ENCODE measurements around the gene SLC16A3.

The SLC16A3 gene

GRCh38 chr17:82236142-82236971 is 7.5 kb downstream of the SLC16A3 start:
- DNase-seq = peak; percentile 69

- no peak for DNase-seq
These were observed 8.4 kb downstream of the SLC16A3 start for GRCh38 chr17:82237083-82237745.

DNA sequence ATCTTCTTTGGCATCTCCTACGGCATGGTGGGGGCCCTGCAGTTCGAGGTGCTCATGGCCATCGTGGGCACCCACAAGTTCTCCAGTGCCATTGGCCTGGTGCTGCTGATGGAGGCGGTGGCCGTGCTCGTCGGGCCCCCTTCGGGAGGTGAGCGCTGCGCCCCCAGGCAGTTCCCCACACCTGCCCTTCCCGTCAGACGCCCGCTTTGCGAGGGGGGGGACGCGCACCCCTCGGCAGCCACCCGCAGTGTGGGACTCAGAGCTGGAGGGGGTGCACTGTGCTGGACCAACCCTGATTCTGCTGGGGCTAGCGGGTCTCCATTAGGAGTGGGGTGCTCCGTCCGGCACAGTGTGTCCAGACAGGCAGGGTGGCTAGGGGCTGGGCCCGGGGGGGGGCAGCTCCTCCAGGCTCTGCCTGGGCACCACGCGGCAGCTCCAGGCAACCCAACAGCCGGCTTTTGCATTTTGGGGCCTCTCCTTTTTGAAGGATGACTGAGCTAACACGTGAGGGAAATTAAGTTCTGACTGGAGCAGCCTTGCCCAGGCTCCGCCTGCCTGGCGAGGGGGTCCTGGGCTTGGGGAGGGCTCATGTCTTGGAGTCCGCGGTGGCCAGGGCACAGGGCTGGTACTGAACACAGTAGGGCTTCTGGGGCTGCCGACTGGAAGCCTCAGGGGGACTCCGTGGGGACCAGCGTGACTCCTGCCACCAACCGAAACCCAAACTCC is 9.1 kb downstream of the SLC16A3 start:
- no peak for DNase-seq

DNA sequence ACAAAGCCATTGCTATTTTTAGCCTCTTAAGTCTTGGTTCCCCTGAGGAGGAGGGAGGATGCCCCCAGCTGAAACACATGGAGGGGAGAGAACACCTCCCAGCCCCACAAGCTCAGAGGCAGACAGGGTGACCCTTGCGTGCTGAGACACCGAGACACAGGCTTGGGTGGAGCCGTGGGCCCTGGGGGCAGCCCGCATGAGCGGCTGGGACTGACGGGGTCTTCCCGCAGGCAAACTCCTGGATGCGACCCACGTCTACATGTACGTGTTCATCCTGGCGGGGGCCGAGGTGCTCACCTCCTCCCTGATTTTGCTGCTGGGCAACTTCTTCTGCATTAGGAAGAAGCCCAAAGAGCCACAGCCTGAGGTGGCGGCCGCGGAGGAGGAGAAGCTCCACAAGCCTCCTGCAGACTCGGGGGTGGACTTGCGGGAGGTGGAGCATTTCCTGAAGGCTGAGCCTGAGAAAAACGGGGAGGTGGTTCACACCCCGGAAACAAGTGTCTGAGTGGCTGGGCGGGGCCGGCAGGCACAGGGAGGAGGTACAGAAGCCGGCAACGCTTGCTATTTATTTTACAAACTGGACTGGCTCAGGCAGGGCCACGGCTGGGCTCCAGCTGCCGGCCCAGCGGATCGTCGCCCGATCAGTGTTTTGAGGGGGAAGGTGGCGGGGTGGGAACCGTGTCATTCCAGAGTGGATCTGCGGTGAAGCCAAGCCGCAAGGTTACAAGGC is 9.8 kb downstream of the SLC16A3 start:
- DNase-seq = peak; percentile 48

- no peak for DNase-seq
These were observed 10.6 kb downstream of the SLC16A3 start for GRCh38 chr17:82239401-82239925.

- DNase-seq = no peak
These were observed 11.2 kb downstream of the SLC16A3 start for GRCh38 chr17:82239926-82240505.

DNA sequence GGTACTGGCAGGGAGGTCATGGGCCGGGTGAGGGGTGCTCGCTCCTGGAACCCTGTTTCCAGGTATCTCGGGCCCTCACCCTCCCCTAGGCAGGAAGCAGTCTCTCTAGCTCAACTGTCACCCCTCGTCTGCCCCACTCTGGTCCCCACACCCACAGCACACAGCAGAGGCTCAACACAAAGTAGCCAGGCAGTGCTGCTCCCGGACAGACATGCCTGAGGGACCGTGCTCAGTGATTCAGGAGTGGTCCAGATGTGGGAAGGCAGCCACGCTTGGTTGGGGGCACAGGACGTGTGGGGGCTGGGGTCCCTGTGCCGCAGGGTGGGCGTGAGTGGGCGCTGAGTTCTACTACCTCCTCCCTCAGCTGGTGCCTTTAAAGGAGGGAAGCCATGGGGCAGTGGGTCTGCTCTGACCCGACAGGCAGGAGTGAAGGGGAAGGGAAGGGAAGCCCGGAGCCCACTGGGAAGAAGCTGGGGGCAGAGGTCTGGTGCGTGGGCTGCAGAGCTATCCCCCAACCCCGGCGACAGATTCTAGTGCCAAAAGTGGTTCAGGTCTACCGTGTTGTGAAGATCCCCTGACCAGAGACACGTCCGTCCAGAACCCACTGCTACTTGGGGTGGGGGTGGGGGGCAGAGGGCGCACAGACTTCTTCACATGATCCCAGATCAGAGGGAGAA is 11.8 kb downstream of the SLC16A3 start:
- no peak for DNase-seq

GRCh38 chr17:82241183-82241925 is 12.5 kb downstream of the SLC16A3 start:
- peak; percentile 54 for DNase-seq

DNA sequence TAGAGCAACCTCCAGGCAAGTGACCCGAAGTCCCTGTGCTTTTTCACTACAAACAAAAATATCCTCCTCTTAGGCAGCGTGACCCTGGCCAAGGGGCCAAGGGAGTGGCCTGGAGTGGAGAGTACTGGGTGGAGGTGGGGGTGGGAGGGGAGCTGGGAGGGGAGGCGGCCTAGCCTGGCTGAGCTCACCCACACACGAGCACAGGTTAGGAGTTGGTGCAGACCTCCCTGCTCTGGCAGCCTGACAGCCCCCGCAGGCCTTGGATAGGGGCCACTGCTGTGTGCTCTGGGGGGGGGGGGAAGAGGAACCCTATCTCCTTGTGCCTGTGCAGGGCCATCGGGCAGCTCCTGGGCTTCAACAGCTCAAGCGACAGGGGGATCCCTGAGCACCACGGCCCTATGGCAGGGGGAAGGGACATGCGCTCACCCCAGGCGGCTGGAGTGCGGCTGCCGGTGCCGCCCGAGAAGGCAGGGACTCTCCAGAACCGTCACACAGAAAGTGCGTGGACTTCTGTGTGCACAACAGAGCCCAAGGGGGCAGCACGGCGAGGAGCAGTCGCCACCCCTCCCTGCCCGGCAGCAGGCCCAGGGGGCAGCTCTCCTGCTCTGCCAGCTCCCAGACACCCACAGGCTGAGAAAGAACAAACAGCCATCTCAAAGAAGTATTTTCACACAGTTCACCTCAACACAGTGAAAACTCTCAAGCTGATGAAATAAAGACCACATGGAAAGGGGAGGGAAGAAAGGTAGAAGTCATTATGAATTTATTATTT is 13.3 kb downstream of the SLC16A3 start:
- peak; percentile 51 for DNase-seq

DNA sequence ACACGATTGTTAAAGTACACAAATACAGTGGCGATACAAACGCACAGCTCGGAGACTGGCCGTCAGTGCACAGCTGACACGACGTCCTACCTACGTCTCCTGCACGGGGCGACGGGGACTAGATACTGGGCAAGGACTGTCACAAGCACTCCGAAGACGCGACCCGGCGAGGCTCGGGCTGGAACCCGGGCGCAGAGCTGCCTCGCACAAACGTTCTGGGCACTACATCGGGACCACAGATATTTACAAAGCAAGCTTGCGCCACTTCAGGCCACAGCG is 13.8 kb downstream of the SLC16A3 start:
- DNase-seq = no peak

DNA sequence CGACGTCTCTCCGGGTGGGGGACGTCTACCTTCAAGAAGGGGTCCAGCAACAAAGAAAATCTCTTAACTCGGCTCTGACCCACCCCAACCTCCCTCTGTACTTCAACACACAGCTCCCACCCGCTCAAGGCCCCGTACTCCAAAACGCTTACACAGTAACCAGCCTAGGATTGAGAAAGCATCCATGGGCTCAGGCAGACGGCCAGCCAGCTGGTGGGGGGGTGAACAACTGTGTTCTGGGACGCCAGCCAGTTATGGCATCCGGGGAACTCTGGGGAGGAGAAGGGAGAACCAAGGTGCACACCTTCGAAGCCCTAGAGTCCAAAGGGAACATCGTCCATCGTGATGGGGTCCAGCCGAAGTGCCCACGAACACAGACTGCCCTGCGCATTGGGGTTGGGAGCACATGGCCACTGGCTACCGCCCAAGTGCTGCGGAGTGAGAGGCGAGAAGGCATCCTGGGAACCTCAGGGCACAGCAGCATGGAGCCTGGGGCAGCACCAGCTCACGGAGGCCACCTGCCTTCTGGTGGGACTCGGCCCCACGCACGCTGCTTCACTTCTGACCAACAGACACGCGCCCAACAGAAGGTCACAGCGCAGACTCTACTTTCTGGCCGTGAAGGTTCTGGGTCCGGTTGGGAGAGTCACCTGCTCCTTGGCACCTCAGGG is 14.3 kb downstream of the SLC16A3 start:
- DNase-seq = no peak

DNA sequence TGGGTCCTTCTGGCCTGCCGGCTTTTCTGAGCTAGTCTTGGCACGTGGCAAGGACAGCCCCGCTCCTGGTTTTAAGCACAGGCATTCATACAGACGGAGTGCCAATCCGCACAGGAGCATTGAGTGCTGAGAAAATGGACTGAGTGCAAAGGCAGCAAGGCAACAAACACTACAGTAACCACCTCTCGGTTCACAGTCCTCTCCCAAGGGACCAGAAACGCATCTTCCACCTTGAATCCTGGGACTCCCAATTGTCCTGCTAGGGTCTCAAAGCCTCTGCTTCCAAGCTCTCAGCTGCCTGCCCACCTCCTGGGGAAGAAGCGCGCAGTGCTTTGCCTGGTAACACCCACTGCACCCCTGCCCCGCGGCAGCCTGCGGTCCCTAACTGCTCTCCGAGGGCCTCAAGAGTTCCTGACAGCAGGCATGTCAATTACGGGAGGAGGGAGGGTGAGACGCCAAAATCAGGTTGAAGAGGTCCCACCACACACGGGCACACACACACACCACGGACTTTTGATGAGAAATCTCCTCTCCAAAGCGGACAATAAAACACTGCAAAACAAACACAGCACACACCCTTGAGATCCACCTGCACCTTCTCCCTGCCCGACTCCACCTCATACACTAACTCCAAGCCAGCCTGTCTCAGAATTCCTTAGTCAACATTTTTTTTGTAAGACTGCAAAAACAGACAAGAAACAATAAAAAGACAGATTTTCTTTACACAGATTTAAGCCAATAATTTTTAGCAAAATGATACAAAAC is 15.0 kb downstream of the SLC16A3 start:
- no peak for DNase-seq

- DNase-seq = no peak
These were observed 15.7 kb downstream of the SLC16A3 start for GRCh38 chr17:82244413-82245133.

GRCh38 chr17:82245134-82246039 is 16.5 kb downstream of the SLC16A3 start:
- no peak for DNase-seq

DNA sequence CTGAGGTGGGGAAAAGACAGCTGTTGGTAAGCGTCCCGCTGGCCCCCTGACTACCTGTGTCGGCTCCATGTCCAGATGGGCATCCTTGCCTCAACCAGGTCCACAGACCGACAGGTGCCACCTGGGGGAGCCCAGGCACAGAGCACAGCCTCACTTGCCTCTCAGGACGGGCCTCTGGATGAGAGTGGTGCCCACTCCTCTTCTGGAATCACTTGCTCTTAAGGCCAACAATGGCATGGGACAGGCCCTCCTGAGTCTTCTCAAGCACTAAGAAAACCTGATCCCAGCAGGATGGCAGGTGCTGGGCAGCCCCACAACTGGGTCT is 17.2 kb downstream of the SLC16A3 start:
- no peak for DNase-seq

GRCh38 chr17:82246365-82247181 is 17.7 kb downstream of the SLC16A3 start:
- DNase-seq = no peak

All from right kidney (tissue), 1 donor.